ENCODE results near the gene PAOX.

The PAOX gene

GRCh38 chr10:133440633-133441285 lies 61.7 kb downstream of the PAOX start:
- no peak for DNase-seq

Data from bone marrow (tissue), 2 donors.